HG03159 (cell line): Measurements from ENCODE around the gene IMP4.
A peak's percentile ranks its signal among the peaks of the same experiment; 100 is the strongest.

ENCODE experiments used
- ATAC-seq: cut with Tn5 transposase; IDR thresholded peaks from one replicate; pipeline ENCODE4 v1.9.1; 2021; ENCODE audit warnings: mild to moderate bottlenecking, moderate library complexity; ENCODE audit not compliant: unreplicated experiment

The IMP4 gene

GRCh38 chr2:130336150-130336876, 6.4 kb upstream of the IMP4 start:
- ATAC-seq, result no peak

DNA sequence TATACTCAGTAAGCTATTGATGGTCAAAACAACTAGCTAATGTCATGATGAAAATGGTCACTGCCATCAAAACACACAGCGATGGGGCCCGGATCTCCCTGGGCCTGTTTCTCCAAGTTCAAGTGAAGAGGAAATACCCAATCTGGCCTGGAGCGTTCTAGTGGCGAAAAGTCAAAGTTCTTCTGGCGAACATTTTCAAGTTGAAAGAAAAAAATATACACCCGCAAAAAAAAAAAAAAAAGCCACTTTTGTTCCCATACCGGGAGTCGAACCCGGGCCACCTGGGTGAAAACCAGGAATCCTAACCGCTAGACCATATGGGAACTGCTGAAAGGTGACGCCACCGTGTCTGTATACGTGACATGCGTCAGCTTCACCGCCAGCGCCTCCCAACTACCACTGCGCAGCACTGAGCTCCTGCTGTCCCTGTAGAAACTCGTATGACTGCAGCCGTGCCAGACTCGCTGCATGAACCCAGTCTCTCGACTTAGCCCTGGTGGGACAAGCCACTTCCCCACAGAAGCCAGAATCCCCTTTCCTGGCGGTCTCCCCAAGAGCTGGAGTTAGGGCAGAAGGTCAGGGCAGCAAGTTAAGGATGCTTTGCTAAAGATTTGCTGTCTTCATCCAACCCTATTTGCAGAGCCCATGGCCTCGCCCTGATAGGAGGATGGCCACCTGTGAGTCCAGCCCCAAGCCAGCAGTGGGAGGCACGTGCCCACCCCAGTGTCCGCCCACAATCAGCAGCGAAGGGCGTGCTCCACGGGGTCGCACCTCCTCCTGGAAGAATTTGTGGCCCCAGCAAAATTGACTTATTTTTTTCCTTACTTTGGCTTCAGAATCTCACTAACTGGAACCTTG, 5.6 kb upstream of the IMP4 start:
- no peak for ATAC-seq

GRCh38 chr2:130337735-130338325, 4.9 kb upstream of the IMP4 start:
- no peak for ATAC-seq

DNA sequence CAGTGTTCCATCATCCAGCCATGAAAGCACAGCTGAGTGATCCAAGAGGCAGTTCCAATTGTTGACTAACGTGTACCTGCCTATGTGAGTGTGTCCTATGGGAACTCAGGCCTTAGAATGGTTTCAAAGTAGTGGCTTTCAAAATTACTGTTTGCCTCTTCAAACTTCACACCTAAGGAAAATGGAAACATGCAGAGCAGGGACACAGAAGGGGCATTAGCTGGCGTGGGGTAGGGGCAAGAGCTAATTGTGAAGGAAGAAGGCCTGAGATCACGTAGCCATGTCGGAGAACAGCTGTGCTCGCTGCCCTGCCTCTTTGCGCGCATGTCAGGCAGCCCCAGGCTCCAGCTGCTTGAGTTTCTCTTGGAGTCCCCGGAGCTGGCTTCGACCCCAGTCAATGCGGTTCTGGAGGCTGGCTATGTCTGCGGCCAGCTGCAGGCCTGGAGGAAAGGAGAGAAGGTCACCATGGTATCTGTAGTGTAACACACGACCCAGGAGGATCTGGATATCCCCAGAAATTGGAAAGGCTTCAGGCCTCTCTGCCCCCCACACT, 3.8 kb upstream of the IMP4 start:
- ATAC-seq, result no peak

DNA sequence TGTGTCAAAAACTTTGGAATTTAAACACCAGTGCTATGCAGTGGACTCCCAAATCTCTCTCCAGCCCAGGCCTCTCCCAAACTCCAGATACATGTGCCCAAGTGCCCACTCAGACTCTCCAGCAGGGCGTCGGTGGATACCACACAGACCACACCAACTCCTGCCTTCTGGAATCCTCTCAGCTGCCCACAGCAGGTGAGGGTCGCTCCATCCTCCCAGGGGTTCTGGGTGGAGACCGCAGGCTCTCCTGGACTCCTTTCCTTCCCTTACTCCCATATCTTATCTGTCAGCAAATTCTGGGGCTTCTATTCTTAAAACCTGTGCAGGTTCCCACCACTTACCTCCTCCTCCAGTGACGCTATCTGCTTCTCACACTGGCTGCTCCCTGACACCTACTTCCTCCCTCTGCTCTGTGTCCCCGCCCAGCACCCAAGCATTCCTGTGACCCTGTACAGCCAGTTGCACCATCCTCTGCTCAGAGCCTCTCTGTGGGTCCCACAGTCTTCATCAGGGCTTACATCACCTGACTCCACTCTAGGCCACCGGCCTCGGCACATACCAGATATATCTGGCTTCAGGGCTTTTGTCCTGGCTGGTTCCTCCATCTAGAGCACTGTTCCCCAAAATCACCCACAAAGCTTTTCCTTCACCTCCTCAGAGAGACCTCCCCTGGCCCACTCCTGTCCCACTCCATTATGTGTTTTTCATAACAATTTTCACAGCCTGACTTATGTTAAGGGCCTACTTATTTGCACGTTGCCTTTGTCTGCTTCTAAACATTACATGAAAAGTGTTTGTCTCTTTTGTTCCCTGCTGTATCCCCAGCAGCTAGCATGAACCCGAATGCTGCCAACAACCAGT, 2.6 kb upstream of the IMP4 start:
- ATAC-seq, result no peak

DNA sequence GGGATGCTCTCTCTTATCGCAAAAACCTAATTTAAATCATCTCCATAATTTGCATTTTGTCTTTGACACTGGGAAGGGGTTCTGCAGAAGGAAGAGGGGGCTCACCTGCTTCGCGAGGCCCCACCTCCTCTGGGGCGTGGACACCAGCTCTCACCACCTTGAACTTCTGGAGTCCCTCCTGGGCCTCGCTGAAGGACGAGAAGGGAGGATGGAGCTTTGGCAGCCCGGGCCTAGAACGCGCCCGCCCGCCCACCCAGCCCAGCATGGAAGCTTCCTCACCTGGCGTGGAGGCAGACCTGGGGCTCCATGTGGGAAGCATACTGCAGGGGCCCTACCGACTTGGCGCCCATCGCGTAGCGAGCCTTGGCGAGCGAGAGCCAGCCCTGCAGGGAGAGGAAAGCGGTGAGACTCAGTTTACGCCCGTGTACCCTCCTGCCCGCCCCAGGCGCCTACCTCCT, 1.1 kb upstream of the IMP4 start:
- ATAC-seq, result peak; percentile 1

DNA sequence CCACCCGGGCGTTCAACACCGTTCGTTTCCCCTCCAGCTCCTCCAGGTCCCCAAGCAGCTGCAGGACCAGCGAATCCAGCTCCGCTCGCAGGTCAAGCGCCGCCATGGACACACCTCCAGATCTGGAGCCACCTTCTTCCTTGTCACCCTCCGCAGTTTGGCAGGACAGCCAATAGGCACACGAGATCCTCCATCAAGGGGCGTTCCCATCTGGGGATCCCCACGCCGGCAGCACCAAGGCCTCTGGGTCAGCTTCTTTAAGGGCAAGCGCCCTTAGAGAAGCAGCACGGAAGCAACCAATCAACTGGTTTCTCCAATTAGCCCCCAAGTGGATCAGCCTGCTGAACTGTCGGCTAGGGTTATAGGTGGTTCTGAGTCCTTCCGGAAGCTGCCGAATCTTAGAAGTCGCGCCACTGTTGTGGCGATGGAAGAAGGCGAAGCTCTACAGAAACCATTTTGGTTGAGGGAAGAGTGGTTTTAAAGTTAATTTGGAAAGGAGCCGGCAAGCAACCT, 621 bp upstream of the IMP4 start:
- ATAC-seq, result peak; percentile 75

DNA sequence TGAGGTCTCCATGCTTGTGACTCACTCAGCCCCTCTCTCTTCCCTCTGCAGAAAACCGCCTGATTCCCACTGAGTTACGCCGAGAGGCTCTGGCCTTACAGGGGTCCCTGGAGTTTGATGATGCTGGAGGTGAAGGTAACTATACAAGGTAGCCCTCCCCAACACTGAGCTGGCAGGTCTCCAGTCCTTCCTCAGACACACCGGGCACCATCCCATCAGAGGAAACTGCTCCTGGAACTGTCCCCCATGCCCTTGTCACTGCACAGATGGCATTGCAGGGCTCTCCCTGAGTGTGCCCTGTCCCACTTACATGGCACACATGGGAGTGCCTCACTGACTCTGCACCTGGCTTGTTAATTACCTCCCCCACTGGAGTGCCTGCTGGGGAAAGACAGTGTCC, 1.9 kb downstream of the IMP4 start:
- ATAC-seq, result no peak

DNA sequence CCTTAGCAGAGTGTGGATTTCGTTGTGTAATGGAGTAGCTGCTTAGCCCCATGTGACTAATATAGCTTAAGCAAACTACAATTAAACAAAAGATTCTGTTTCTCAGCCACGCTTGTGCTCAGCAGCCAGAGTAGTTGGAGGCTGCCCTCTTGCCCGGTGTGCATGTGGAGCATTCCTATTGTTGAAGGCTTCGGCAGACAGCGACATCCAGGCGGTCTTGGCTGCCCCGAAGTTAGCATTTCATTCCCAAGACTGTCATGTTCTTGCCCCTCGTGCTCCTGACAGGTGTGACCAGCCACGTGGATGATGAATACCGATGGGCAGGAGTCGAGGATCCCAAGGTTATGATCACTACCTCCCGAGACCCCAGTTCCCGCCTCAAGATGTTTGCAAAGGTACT, 2.4 kb downstream of the IMP4 start:
- no peak for ATAC-seq

GRCh38 chr2:130345611-130346010, 2.9 kb downstream of the IMP4 start:
- ATAC-seq, result no peak

DNA sequence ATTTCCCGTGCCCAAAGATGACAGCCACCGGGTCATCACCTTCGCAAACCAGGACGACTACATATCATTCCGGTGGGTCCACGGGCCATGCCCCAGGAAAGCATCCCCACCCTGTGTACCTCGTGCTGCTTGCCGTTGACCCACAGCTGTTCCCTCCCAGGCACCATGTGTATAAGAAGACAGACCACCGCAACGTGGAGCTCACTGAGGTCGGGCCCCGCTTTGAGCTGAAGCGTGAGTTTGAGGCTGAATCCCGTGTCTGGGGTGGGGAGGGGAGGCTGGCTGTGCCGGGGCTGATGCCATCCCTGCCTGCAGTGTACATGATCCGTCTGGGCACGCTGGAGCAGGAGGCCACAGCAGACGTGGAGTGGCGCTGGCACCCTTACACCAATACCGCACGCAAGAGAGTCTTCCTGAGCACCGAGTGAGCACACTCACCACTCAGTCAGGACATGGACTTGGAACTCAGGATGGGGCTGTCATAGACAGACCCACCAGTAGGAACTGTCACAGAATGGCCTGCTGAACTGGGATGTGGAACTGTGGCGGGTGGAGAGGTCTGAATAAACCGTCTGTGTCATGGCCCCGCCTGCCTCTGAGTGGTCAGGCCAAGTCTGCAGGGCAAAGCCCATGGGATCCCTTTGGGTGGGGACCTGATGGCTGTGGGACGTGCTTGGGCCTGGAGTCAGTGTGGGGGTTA, 3.5 kb downstream of the IMP4 start:
- no peak for ATAC-seq

- ATAC-seq, result no peak
Observed at GRCh38 chr2:130346741-130347066, 4.0 kb downstream of the IMP4 start.

DNA sequence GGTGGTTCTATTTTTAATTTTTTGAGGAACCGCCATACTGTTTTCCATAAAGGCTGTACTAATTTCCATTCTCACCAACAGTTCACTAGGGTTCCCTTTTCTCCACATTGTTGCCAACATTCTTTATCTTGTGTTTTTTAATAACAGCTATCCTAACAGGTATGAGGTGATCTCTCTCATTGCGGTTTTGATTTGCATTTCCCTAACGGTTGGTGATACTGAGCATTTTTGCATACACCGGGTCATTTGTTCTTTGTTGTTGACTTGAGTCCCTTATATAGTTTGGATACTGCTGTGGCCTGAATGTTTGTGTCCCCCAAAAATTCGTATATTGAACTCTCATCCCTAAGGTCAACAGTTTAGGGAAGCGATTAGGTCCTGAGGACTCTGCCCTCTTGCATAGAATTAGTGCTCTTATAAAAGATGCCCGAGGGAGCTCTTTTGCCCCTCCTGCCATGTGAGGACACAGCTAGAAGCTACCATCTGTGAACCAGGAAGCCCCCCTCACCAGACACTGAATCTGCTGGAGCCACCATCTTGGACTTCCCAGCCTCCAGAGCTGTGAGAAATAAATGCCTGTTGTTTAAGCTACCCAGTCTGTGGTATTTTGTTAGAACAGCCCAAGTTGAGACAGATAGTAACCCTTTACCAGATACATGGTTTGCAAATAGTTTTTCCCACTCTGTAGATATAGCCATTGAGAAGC, 4.7 kb downstream of the IMP4 start:
- ATAC-seq, result no peak

GRCh38 chr2:130349174-130349573, 6.5 kb downstream of the IMP4 start:
- ATAC-seq, result no peak

DNA sequence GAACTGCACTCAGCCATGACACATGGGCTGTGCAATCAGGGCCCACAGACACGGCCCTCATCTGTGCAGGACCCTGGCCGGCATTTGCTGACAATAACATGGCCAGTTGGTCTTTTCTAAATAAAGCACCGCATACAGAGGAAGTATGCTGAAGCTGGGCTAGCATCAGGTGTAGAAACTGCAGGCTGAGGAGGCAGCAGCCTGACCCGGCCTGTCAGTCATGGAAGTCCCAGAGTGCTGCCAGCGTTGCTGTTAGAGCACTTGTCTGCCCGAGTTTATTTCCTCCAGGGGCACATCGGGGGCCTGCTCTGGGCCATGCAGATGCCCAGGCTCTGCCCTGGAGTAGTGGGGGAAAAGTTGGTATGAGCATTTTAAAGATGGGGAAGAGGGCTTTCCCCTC, 9.0 kb downstream of the IMP4 start:
- no peak for ATAC-seq

DNA sequence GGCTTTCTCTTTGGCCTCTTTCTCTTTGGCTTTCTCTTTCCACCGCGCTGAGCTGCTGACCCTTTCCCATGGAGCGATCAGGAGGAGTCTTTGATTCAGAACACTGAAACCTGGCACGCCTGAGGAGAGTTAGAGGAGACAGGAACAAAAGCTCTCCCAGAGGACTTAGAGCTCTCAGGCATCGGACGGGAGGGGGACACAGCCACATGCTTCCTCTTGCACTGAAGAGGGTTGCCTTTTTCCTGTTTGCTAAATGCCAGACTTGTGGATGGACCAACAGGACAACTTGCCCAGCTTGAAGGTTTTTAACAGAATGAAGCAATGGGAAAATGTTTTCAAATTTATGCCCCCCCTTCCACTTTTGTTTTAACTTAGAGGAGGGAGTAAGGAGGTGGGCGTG, 9.5 kb downstream of the IMP4 start:
- ATAC-seq, result no peak

GRCh38 chr2:130353291-130354138, 10.8 kb downstream of the IMP4 start:
- no peak for ATAC-seq

DNA sequence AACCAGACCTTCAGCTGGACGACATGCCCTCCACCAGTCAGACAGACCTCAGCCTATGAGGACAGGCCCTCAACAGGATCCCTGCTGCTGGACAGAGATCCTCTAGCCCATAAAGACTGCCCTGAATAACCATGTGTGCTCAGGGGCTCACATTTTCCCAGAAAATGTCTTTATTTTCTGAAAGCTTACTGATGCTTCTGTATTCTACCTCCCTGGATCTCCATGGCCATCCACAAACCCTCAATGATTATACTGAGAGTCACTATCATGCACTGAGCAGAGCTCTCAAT, 11.4 kb downstream of the IMP4 start:
- no peak for ATAC-seq

DNA sequence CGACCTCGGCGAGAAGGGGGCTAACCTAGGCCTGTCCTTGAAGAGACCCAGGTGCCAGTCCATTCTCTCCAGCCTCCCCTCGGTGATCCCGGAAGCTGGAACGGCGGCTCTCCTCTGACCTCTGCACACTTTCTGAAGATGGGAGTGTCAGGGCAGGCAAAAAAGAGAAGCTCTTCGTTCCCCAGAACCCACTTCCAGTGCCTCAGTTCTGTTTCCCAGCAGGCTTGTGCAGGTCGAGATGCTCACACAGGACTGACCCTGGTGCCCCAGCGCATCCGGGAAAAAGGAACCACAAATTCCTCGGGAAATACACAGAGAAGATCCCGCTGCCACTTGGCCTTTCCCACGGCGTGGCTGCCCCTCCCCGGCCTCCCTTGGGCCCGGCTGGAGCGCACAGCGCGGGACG, 12.5 kb downstream of the IMP4 start:
- ATAC-seq, result no peak
